Activated CD4-positive, CD25-positive, alpha-beta regulatory T cell (primary cell): ENCODE data around the gene TRAM2.
"Not testable (repeated sequence)": the region's sequence is repeated elsewhere in the genome, so short reads cannot be mapped to it uniquely, and the experiment has no call there.

Source experiments
- DNase-seq, 4 experiments: peaks; one replicate each; lab custom pipeline; 2025; lab: John Stamatoyannopoulos, UW

Gene TRAM2

GRCh38 chr6:52491203-52492069, 85.4 kb downstream of the TRAM2 start:
- DNase-seq, result no peak

GRCh38 chr6:52489881-52490280, 87.0 kb downstream of the TRAM2 start:
- DNase-seq, result no peak

DNA sequence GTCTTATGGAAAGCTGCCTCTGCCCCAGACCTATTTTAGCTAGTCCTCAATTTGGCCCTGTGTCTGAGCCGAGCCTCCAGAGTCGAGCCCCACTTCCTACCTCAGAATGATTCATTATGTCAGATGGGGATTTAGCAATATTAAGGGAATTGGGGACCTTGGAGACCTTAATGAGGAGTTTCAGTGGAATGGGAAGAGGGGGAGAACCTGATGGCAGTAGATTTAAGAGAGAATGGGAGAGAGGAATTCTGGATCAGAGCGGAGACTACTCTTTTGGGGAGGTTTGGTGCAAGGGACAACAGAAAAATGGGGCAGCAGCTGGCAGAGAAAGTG, 93.2 kb downstream of the TRAM2 start:
- DNase-seq, result no peak

- no peak for DNase-seq
These were observed 93.8 kb downstream of the TRAM2 start for GRCh38 chr6:52482903-52483670.

GRCh38 chr6:52475307-52475706, 101.6 kb downstream of the TRAM2 start:
- DNase-seq, result no peak

DNA sequence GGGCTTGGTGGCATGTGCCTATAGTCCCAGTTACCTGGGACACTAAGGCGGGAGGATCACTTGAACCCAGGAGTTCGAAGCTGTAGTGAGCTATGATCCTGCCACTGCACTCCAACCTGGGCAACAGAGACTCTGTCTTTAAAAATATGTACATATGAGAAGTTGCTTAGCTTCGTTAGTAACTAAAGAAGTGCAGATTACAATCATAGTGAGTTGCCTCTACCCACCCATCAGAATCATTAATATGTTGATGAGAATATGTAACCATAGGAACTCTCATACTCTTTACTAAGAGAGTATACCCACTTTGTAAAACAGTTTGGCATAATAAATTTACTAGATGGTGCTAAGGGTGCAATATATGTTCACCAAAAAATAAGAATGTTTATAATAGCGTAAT, 102.7 kb downstream of the TRAM2 start:
- no peak for DNase-seq

GRCh38 chr6:52461194-52461593, 115.7 kb downstream of the TRAM2 start:
- not testable (repeated sequence) for DNase-seq

DNA sequence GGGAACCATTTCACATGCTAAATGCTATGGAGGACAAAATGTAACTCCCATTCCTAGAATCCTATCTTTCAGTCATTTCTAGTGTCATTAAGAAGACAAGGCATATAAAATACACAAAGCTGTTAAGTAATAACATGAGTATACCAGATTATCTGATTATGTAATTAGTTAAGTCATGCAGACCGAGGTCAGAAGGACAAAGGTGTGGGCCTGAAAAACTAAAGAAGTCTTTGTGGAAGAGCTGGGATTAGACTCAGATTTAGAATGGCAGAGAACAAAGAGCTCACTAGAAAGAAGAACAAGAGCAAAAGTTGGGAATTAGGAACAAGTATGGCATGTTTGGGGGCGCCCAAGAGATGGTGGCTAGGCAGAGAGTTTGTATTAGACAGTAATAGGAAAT, 119.8 kb downstream of the TRAM2 start:
- DNase-seq, result no peak

DNA sequence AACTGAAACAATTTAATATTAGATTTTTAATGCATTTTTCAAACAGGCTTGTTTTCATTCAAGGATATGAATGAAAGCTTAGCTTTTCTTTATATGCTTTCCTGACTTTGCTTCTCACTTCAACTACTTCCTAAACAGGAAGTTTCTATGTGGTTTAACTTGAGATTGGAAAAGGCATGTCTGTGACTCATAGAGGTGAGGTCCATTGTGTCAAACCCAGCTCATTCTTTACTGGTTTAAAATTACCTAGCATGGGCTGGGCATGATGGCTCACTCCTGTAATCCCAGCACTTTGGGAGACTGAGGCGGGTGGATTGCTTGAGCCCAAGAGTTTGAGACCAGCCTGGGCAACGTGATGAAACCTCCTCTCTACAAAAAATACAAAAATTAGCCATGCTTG, 122.3 kb downstream of the TRAM2 start:
- DNase-seq, result no peak
